Inflammatory macrophage (primary cell): ENCODE data around the gene TNFAIP8.
A peak's percentile ranks its signal among the peaks of the same experiment; 100 is the strongest.

Experiments
- DNase-seq, 2 donors: peaks; one replicate each; pipeline ENCODE4 v3.0.0-alpha.2; 2020 to 2022

Gene TNFAIP8

GRCh38 chr5:119371146-119371545 is 15.3 kb downstream of the TNFAIP8 start:
- DNase-seq, result no peak

DNA sequence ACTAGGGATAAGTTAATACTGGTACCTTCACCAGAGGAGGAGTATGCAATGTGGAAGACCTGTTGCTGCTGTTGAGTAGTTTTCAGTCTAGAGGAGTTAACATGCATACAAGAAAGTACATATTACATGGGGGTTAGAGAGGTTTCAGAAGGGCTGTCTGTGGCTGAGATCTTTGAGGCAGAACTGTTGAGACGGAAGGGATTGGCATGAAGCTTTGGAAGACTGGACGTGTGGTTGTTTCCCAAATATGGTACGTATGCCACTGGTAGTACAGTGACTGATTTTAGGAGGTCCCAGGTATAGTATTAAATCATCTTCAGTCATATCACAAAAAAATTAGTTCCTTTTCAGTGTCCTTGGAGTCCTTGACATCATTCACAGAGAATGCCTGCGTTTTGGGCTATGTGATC is 17.6 kb downstream of the TNFAIP8 start:
- no peak for DNase-seq

DNA sequence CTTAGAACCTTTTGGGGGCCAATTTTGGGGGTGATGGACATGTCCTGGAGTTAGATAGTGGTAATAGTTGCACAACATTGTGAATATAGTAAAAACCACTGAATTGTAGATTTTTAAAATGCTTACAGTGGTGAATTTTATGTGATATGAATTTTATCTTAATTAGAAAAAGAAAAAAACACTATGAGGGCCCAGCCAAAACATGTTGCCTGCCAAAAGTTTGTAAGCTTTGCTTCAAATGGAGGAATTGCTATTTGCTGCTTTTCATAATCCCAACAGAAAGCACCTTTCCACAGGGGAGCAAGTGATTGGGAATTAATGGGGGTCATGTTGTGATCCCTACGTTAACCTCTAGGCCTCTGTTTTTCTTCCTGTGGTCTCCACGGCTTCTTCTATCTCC is 19.1 kb downstream of the TNFAIP8 start:
- no peak for DNase-seq

GRCh38 chr5:119377066-119377465 is 21.2 kb downstream of the TNFAIP8 start:
- no peak for DNase-seq

GRCh38 chr5:119378075-119378700 is 22.4 kb downstream of the TNFAIP8 start:
- DNase-seq, result no peak

GRCh38 chr5:119379096-119379495 is 23.3 kb downstream of the TNFAIP8 start:
- DNase-seq, result no peak

DNA sequence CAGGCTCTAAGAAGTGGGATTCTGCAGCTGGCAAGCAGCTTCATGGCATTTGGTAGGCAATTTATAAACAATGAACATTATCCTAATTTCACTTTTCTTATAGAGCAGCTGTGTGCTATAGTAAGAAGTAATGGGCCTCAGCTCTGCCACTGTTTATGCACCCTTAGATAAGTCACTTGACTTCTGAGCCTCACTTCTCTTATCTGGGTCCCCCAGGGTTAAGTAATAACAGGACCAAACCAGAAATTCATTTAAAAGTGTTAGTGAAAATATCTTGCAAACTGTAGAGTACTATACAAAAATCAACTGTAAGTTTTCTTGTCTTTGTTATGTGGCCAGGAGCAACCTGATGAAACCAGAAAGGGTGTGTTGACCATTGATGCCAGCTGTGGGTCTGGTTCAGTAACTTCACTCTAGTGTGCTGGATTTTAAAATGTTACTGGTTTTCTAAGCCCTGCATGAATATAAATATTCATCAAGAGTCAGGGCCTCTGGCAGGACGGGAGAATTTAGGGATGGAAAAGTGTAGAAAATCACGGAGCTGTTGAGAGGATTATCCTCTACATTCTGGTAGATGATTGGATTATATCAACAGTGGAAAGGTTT is 24.2 kb downstream of the TNFAIP8 start:
- no peak for DNase-seq

- peak; percentile 51 to 55 for DNase-seq
Observed at GRCh38 chr5:119382169-119382568, 26.4 kb downstream of the TNFAIP8 start.

GRCh38 chr5:119383008-119383407 is 27.2 kb downstream of the TNFAIP8 start:
- DNase-seq, result no peak

DNA sequence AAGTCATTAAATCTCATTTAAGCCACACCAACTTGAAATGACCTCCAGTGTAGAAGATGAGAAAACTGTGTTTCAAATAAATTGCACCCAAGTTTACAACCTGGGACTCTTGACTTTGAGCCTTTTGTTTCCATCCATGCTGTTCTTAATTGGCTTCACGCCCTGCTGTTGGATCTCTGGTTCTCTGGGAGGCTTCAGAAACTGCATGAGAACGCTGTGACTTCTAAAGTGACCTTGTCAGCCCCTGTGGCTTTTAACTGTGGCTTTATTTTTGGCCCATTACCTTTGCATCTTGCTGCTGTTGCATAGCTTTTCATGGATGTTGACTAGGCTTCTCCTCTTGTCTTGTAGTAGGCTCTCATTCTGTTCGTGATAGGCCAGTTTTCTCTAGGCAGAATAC is 29.3 kb downstream of the TNFAIP8 start:
- DNase-seq, result no peak

DNA sequence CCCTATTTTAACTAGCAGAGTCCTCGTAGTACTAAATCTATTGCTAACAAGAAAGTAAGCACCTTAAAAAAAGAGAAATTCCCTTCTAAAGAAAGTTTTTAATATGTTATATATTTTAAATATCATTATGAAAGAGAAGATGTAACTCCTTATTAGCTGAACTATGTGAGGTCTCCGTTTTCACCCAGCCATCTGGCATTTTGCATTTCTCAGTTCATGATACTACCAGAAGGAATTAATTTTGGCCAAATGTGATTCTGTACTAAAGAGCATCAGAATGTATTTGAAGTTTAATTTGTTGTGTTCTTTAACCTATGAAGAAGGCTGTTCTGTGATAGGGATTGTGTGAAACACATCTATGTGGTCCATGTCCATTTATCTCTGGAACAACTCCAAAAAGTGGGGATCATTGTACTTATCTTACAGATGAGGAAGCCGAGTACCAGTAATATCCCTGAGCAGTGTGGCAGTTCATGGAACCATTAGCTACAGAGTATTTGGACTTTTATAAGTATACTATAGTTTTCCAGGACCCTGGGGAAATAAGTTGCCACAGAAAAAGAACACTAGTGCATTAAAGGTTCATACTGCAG is 29.8 kb downstream of the TNFAIP8 start:
- no peak for DNase-seq

DNA sequence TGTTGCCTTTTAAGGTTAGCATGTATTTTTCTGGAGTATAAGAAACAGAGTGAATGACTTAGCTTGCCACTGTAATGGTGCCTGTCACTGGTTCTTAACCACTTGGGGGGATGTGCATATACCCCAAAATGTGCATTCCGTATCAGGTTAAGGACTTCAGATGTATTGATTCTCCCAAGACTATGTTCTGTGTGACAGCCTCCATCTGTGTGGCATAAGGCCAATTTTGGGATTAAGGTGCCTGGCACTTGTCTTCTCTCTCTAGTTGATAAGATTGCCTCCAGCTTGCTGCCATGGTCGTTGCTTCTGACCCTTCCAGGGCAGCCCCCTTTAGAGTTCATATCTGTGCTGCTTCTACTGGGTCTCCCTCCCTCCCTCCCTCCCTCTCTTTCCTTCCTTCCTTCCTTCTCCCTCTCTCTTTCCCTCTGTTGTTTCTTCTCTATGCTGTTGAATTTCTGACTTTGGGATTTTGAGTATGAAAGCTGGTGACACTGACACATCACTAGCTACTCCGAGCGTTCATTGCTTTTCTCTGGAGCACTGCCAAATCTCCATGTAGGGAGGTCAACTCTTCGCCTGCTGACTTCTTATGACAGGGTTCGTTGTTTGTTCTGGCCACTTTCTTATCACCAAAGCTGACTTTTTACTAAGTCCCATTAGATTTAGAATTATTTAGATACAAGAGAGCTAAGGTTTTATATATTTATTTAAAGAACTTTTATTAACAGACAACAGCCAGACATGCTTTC is 31.0 kb downstream of the TNFAIP8 start:
- peak in 1 of 2 donors; percentile 36 for DNase-seq

DNA sequence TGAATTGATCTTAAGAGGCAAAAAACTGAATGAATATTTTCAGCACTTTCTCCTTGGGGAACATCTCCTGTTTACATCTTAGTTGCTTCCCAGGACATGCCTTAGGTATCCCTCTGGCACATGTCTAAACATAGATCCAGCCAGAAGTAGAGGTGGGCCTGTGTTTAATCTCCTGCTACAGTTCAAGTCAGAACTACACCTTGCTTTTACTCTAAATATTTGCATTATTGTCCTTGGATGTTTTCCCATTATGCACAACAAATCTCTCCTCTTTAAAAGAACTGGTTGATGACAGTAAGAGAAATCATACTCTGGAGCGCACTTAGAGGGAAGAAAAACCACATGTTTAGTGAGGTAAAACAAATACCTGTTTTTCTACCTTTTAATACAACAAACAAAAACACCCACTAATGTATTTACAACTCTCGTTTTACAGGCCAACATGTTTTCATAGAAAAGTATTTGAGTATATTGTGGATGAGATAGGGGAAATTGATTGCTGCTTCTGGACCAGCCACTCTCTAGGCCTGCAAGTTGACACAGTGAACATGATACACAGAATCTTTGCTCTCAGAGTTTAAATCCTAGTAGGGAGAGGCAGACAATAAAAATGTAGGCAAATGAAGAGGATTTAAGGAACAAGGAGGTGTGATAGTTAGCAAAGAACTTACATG is 32.3 kb downstream of the TNFAIP8 start:
- DNase-seq, result no peak

- no peak for DNase-seq
Observed at GRCh38 chr5:119388619-119389190, 32.9 kb downstream of the TNFAIP8 start.

GRCh38 chr5:119389288-119390030 is 33.6 kb downstream of the TNFAIP8 start:
- peak; percentile 38 to 46 for DNase-seq

DNA sequence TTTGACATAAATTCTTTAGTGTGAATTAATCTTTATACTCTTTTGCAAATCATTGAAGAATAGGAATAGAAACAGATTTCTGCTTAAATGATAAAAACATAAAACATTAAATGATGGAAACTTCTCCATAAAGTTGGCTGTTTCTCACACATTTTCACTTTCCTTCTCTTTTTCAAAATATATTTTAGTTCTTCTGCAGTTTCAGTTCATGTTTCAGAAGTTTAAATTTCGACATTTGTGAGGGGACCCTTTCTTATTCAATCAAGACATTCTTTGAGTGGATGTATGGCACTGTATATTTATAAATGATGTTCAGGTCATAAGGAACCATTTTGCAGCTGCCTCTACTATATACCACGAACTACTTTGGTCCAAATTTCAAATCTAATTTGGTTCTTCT is 34.6 kb downstream of the TNFAIP8 start:
- no peak for DNase-seq

GRCh38 chr5:119393201-119393691 is 37.4 kb downstream of the TNFAIP8 start:
- DNase-seq, result no peak

DNA sequence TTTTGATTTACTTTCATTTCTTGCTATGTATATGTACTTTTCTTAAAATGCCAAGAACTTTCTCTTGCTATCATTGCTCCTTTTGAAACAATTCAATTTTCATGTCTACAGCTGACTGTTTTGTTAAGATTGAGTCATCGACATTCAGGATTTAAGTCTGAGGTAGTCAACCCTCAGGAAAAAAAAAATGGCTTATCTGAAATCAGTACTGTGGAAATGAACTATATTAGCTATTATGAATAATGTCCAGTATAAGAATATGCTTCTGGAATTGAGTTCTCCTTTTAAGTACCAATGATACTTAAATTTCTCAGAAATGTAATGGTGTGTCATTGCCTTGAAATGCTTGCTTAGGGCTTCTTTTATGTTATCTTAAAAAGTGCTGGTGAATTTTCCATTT is 37.9 kb downstream of the TNFAIP8 start:
- DNase-seq, result no peak

- no peak for DNase-seq
Observed at GRCh38 chr5:119395080-119395836, 39.4 kb downstream of the TNFAIP8 start.

- no peak for DNase-seq
Observed at GRCh38 chr5:119396030-119396664, 40.3 kb downstream of the TNFAIP8 start.
